Liver (tissue), 9 donors: ENCODE measurements around the gene CLTA. TPM values are rescaled to one million over a fixed set of nuclear protein-coding genes. Genes with fewer than 3 reads are reported as not detected.
A peak's percentile ranks its signal among the peaks of the same experiment; 100 is the strongest.

Experiments
- DNase-seq: peaks from one replicate; pipeline ENCODE4 v3.0.0-alpha.2; 2017; ENCODE audit warnings: low spot score
- H3K27ac ChIP-seq, 2 donors: one replicate each; pipeline ENCODE4 v1.7.0; 2013; ENCODE audit warnings: inconsistent platforms in 2 of 2, low read length in 2 of 2, control low read depth in 1 of 2, low read depth in 1 of 2, mild to moderate bottlenecking in 1 of 2
- H3K27me3 ChIP-seq, 4 donors: one replicate each; pipeline versions ENCODE4 v1.6.1 to v1.7.0; 2013; ENCODE audit warnings: low read length in 3 of 4, inconsistent platforms in 1 of 4, mild to moderate bottlenecking in 1 of 4, moderate library complexity in 1 of 4; ENCODE audit not compliant: control insufficient read depth in 4 of 4, insufficient read depth in 4 of 4
- H3K36me3 ChIP-seq, 4 donors: one replicate each; pipeline versions ENCODE4 v1.6.1 to v1.7.0; 2013; ENCODE audit warnings: low read length in 3 of 4, mild to moderate bottlenecking in 3 of 4, low read depth in 1 of 4, moderate library complexity in 1 of 4; ENCODE audit not compliant: control insufficient read depth in 4 of 4, insufficient read depth in 3 of 4
- H3K4me1 ChIP-seq, 4 donors: one replicate each; pipeline versions ENCODE4 v1.6.1 to v1.7.0; 2013; ENCODE audit warnings: low read length in 3 of 4, mild to moderate bottlenecking in 3 of 4, moderate library complexity in 1 of 4; ENCODE audit not compliant: control insufficient read depth in 4 of 4, insufficient read depth in 4 of 4
- H3K4me3 ChIP-seq, 3 donors: one replicate each; pipeline versions ENCODE4 v1.6.1 to v1.7.0; 2013; ENCODE audit warnings: low read length in 3 of 3, control low read depth in 1 of 3, low read depth in 1 of 3, mild to moderate bottlenecking in 1 of 3
- H3K9ac ChIP-seq, 2 donors: one replicate each; pipeline ENCODE4 v1.7.0; 2013; ENCODE audit warnings: low read length in 2 of 2, mild to moderate bottlenecking in 2 of 2, moderate library complexity in 2 of 2, control low read depth in 1 of 2, low read depth in 1 of 2
- H3K9me3 ChIP-seq, 4 donors: one replicate each; pipeline versions ENCODE4 v1.6.1 to v1.7.0; 2013; ENCODE audit warnings: low read length in 3 of 4; ENCODE audit not compliant: control insufficient read depth in 4 of 4
- ATF3 ChIP-seq: IDR thresholded peaks from 2 replicates; pipeline ENCODE4 v1.6.1; 2016; ENCODE audit warnings: antibody characterized with exemption
- CTCF ChIP-seq: fragments of 150-350 bp; IDR thresholded peaks from 2 replicates; pipeline ENCODE4 v1.5.1; 2017; ENCODE audit warnings: improper control_type of control experiment, low read depth, low read length; ENCODE audit not compliant: missing input control
- EGR1 ChIP-seq, 2 donors: IDR thresholded peaks; 2 replicates each; pipeline ENCODE4 v1.6.1; 2016 to 2018; ENCODE audit warnings: antibody characterized with exemption in 2 of 2, low read depth in 2 of 2
- GABPA ChIP-seq, 2 donors: IDR thresholded peaks in 1 of 2; conservative IDR thresholded peaks in 1 of 2; 2 replicates each; pipeline ENCODE4 v1.6.1; 2016; ENCODE audit warnings: antibody characterized with exemption in 2 of 2, mild to moderate bottlenecking in 1 of 2, moderate library complexity in 1 of 2
- HNF4A ChIP-seq, 2 donors: conservative IDR thresholded peaks; 2 replicates each; pipeline ENCODE4 v1.6.1; 2016; ENCODE audit warnings: antibody characterized with exemption in 2 of 2, mild to moderate bottlenecking in 2 of 2
- JUND ChIP-seq, 2 donors: IDR thresholded peaks; 2 replicates each; pipeline ENCODE4 v1.6.1; 2016; ENCODE audit warnings: antibody characterized with exemption in 2 of 2
- MAX ChIP-seq: IDR thresholded peaks from 2 replicates; pipeline ENCODE4 v1.6.1; 2016; ENCODE audit warnings: antibody characterized with exemption
- RAD21 ChIP-seq, 2 donors: IDR thresholded peaks; 2 replicates each; pipeline ENCODE4 v1.6.1; 2016; ENCODE audit warnings: antibody characterized with exemption in 2 of 2, mild to moderate bottlenecking in 2 of 2
- RXRA ChIP-seq, 2 donors: IDR thresholded peaks; 2 replicates each; pipeline ENCODE4 v1.6.1; 2017 to 2018; ENCODE audit warnings: antibody characterized with exemption in 2 of 2, mild to moderate bottlenecking in 1 of 2
- TAF1 ChIP-seq: conservative IDR thresholded peaks from 2 replicates; pipeline ENCODE4 v1.6.1; 2016; ENCODE audit warnings: antibody characterized with exemption, mild to moderate bottlenecking
- YY1 ChIP-seq: IDR thresholded peaks from 2 replicates; pipeline ENCODE4 v1.6.1; 2016; ENCODE audit warnings: antibody characterized with exemption, mild to moderate bottlenecking
- ZBTB33 ChIP-seq: IDR thresholded peaks from 2 replicates; pipeline ENCODE4 v1.6.1; 2016; ENCODE audit warnings: antibody characterized with exemption
- WGBS: extraction: QIAGEN DNeasy Blood & Tissue Kit; methylation state at CpG from one replicate; pipeline ENCODE4 v1.1.7; 2013; 5-methylcytosine and 5-hydroxymethylcytosine counted together
- polyA plus RNA-seq, 2 donors: library from polyadenylated mRNA; stranded (reverse) in 1 of 2; unstranded in 1 of 2; fragments of 200-250 nt in 1 of 2; fragments of >200 nt in 1 of 2; fragmentation: Nextera tagmentation in 1 of 2; extraction: Ambion mirVana in 1 of 2; gene quantifications; one replicate each; pipeline versions ENCODE4 v1.2.1 to v1.2.3, GENCODE V29; 2013 to 2015
- total RNA-seq, 2 donors: library from RNA; depleted of rRNA; stranded (reverse); fragments of >200 nt; gene quantifications; one replicate each; pipeline ENCODE4 v1.2.3, GENCODE V29; 2014
- donor health status: healthy.
- donor health status: healthy.
- donor health status: healthy.
- donor health status: healthy.
- donor health status: healthy.

Gene CLTA
- total and polyA plus RNA-seq, 4 donors = 48.4 to 102 (median 74.6) TPM

GRCh38 chr9:36207016-36207415, 16.3 kb downstream of the CLTA start:
- Histone ChIP-seq H3K9me3 (no peaks in the 10 kb centered on the region), H3K4me3 (no peak overlapping the region), H3K36me3 (peaks cover 8 to 66% (median 57%) of the 10 kb centered on the region in 4 donors), H3K27me3 (no peaks in the 10 kb centered on the region), H3K4me1 (peaks cover 2 to 15% (median 6%) of the 10 kb centered on the region in 4 donors), H3K27ac (no peak overlapping the region), H3K9ac (no peak overlapping the region)
- 81% methylated on average over 4 of the region's 4 CpGs for WGBS
- no peak for DNase-seq
- TF ChIP-seq RAD21 (IDR thresholded peaks at IDR 0.05) (no peak), MAX (no peak), YY1 (no peak), TAF1 (no peak), RXRA (IDR thresholded peaks at IDR 0.05) (no peak), JUND (IDR thresholded peaks at IDR 0.05) (no peak), ZBTB33 (no peak), GABPA (IDR thresholded peaks at IDR 0.05 in 1 of 2, conservative IDR thresholded peaks at IDR 0.05 in 1 of 2) (no peak), HNF4A (conservative IDR thresholded peaks at IDR 0.05) (no peak), EGR1 (IDR thresholded peaks at IDR 0.05; ENCODE audit: low read depth in 2 of 2) (no peak), CTCF (no peak)

GRCh38 chr9:36207546-36208012, 16.9 kb downstream of the CLTA start:
- peaks cover 8 to 67% (median 52%) of the 10 kb centered on the region in 4 donors for H3K36me3 ChIP-seq
- H3K27me3 ChIP-seq = no peaks in the 10 kb centered on the region
- no peak for TF ChIP-seq TAF1
- peak in 1 of 2 donors; percentile 74 for TF ChIP-seq EGR1 (IDR thresholded peaks at IDR 0.05; ENCODE audit: low read depth in 2 of 2)
- TF ChIP-seq CTCF = no peak
- no peak for TF ChIP-seq ATF3
- no peak for TF ChIP-seq RXRA (IDR thresholded peaks at IDR 0.05)
- H3K27ac ChIP-seq = peak overlapping the region in 1 of 2 donors; percentile 59
- peak overlapping the region in 1 of 2 donors; percentile 41 for H3K9ac ChIP-seq
- H3K4me3 ChIP-seq = no peak overlapping the region
- 15% methylated on average over 1 of the region's 1 CpG for WGBS
- DNase-seq = no peak
- H3K4me1 ChIP-seq = peaks cover 2 to 15% (median 6%) of the 10 kb centered on the region in 4 donors
- H3K9me3 ChIP-seq = no peaks in the 10 kb centered on the region
